ENCODE measurements around the gene PRKCA.
A peak's percentile ranks its signal among the peaks of the same experiment; 100 is the strongest.

Gene PRKCA

DNA sequence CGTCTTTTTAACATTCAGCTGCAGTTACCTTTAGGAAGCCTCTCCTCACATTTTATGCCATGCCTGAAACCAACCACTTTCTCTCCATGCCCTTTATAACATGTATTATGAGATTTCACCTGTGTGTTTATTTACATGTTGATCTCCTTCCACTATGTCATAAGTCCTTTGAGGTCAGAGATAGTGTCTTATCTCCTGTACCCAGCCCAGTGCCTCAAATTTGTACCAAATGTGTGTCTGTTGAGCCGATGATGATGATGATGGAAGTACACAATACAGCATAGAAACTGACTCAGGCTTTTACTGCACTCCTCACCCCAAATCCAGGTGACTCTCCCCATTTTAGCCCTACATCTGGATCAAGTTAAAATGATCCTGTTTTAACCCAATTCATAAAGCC lies 353.0 kb downstream of the PRKCA start:
- no peak for DNase-seq (ENCODE audit: low spot score)

DNA sequence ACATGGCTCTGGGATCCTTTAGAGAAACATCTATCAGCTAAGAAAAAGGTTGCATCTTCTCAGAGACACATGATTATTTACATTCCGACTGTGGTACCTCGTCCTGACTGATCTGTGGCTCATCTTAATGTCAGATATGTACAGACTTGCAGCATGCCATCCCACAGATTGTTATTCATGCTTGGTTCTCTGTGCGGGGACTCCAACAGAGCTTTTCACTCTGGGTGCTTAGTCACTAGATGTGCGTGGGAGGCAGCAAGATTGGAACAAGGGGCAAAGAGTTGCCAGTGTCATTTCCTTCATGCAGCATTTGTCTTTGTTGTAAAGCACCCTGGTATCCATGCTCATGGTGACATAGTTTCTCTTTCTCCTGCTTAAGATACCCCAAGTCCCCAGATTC lies 353.4 kb downstream of the PRKCA start:
- DNase-seq (ENCODE audit: low spot score) = peak; percentile 23

DNA sequence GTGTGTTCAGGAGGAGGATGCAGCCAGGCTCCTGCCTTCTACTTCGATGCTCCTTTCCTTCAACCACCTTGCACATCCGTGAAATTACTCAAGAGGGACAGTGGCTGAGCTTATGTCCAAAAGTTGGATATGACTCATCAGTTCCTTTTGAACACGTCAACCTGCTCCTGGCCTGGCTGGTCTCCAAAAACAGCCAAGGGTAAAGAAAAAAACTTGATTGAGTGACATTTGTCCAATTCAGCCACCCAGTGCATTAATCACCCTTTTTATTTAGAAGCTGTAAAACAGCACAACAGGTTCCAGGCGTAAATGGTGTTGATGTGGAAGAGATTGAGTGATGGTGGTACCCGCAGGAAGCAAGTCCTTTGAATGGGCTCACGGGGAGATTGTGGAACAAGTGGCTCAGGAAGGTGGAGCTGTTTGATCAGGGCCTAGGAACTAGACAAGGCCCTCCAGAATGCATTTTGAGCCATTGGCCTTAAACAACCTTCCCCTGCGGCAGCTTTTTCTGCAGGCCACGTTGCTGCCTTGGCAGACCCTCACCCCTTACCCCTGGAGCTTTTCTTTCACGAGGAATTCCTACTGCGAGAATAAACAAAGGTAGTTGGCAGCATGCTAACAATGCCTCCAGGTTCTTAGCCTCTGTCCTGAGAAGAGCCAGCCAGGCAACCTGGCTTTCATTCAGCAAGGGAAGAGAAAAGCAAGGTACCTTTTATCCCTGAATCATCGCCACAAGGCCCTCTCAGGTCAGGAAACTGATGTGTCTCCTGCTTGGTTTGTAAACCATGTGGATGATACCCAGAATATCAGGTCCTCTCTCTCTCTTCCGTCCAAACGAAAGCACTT lies 359.2 kb downstream of the PRKCA start:
- peak; percentile 30 for DNase-seq (ENCODE audit: low spot score)

DNA sequence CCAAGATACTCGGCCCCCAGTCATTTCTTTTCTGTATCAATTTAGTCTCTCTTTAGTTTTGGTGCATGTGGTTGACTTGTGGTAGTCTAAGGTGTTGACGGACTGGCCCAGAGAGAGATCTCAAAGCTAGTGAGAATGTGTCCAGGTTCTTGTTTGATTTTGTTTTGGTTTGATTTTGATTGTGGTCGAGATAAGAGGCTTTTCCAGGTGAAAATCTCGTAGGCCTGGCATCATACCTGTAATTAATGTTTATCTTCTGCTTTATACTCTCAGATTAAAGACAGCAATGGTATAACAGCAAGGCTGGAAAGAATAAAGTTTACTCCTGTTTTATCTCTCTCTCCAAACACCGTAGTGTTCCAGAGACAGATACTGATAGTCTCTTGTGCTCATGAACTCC lies 360.1 kb downstream of the PRKCA start:
- no peak for DNase-seq (ENCODE audit: low spot score)

DNA sequence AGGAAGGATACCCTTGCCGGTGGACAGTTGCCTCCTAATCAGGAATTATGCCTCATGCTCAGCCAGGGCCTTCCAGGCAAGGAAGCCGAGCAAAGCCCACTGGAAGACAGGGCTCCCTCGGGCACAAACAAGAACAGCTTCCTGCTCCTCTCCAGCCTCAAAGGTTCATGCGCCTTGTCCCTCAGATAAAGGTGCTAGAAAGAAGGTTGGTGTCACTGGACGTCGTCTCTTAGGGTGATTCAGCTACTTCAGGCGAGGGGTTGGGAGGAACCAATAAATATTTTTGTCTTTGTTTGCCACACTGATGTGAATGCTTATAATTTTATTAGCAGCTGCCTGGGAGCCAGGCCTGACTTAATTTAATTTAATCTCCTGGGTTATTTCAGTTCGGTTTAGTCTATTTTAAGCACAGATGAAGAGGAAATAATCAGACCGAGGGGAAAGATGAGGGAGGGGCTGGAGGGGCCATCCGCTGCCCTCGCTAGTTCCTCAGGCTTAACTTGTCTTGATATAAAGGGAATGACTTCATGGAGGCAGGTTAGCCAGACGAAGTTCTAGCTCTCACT lies 360.7 kb downstream of the PRKCA start:
- DNase-seq (ENCODE audit: low spot score) = no peak

DNA sequence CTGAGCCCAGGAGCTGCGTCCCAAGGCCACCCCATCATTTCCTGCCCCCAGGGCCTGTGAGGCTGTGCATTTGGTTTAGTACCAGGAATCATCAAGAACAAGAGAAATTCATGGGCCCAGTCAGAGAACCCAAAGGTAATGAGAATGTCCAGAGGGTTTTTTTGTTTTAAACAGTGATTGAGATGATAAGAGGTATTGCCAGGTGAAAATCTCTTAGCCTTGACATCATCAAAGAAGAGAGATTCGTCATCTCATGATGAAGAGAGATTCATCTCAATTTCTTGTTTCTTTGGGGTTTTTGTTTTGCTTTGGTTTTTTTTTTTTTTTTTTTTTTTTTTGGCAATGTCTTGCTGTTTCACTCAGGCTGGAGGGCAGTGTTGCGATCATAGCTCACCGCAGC lies 361.9 kb downstream of the PRKCA start:
- no peak for DNase-seq (ENCODE audit: low spot score)

DNA sequence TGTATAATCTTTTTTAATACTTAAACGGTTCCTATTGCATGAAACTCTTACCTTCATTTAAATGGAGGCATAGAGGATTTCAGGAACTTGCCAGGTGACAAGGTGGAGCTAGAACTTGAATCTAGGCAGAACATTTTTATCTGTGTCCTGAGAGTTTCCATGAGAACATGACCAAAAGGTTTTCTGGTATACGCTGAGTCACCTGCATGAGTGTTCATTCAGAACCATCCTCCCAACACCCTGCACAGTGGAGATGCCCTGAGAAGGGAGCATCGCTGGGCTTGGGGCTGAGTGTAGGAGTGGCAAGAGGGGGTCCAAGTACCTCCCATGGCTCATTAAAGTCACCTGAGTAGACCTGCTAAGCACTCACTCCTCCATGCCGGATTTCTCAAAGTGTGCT lies 362.8 kb downstream of the PRKCA start:
- no peak for DNase-seq (ENCODE audit: low spot score)

DNA sequence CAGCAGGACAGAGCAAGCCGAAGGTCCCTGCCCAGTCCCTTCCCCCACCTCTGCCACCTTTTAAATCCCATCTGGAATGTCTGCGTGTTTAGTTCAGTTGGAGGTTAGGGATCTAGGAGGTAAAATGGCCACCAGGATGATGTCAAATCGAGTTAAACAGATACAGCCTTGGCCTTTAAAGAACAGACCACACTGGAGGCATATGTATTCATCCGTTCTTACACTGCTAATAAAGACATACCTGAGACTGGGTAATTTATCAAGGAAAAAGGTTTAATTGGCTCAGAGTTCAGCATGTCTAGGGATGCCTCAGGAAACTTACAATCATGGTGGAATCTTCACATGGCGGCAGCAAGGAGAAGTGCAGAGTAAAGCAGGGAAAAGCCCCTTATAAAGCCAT lies 364.7 kb downstream of the PRKCA start:
- DNase-seq (ENCODE audit: low spot score) = no peak

DNA sequence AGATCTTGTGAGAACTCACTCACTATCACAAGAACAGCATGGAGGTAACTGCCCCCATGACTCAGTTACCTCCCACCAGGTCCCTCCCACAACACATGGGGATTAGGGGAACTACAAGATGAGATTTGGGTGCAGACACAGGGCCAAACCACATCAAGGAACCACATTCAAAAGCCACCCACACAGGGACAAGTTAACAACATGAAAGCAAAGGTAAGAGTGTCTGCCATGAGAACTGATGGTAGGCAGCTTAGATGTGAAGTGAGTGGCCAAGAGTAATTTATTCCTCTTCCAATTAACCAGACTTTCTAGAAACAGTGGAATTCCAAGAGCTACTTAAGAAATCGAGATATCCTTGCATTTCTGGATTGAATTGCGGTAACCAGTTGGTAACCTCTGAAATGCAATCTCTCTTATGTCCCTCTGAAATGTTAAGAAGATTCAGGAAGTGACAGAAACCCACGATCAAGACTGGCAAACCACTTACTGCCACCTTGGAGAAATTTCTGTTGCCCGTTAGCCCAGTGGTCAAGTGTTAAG lies 365.1 kb downstream of the PRKCA start:
- DNase-seq (ENCODE audit: low spot score) = peak; percentile 68

DNA sequence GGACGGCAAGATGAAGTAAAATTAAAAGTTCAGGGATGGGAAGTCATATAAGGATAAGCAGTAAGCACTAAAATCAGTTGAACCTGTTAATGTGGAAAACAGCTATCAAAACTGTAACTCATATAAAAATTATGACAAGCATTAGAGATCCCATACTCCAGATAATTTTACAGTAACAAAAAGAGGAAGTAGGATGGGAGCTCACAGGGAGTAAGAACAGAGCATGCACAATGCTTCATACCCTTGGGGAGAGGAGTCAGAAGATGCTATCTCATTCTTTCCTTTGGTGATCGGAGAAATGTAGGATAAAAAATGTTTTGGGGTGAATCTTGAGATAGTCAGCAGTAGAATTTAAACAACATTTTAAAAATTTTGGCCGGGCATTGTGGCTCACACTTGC lies 367.8 kb downstream of the PRKCA start:
- no peak for DNase-seq (ENCODE audit: low spot score)

DNA sequence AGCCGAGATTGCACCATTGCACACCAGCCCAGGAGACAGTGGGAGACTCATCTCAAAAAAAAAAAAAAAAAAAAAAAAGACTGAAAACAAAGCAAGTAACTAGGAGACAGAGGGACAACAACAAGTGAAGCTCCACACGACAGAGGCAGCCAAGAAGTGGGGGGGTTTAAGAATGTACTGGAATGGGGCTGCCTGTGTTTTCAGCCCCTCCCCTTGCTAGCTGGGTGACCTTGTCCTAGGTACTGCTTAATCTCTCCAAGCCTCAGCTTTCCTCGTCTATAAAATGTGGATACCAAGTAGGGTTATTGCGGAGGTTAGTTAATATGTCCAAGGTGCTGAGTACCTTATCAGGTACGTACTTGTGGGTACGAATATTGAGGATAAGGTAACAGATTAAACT lies 368.7 kb downstream of the PRKCA start:
- DNase-seq (ENCODE audit: low spot score) = peak; percentile 28

DNA sequence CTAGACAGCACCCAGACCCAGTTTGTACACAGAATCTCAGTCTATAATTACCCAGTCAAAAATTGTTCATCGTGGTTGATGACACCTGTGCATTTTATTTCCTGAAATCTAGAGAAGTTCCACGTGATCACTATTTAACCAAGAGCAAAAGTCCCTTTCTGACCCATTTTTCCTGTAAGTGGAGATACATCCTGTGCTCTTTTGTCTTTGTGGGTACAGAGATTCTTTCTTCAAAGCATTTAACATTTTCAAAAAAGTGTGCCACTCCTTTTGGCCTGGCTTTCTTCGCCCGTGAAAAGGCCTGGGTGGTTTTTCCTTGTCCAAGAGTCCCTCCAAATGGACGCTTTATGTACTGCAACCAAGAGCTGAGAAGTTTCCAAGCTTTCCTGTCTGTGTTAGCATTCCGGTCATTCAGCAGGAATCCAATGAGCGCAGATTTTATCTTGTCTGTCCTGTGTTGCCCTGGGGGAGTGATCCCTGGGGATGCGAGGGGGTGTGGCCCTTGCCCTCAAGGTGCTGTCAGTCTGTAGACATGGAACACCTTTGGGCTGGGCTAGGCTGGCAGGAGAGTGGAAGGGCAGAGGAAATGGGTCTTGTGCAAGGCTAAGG lies 371.4 kb downstream of the PRKCA start:
- DNase-seq (ENCODE audit: low spot score) = peak; percentile 82

DNA sequence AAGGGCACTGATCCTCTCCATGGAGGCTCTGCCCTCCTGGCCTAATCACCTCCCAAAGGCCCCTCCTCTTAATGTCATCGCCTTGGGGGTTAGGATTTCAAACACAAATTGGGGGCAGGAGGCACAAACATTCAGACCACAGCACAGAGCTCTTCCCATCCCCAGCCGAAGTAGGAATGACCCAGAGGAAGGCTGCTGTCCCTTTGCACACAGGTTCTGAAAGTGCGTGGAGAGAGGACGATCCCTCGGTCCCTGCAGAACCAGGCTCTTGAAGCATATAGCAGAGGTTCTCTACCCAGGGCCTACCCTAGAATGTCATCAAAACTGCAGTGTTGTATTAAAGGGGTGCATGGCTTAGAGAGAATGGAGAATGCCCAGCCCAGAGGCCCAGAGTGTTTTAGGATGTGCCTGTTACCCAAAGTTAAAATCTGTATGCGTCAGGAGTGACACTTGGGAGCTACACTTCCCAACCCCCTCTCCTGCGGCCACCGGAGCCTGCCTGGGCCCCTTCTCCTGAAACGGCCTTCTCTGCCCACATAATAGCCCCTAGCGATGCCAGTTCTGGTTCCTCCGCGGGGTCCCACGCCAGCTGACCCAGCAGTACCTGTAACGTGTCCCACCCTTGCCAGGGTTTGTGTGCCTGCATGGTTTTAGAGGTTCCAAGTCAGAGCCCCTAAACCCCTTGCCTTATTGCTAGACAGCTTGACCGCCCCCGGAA lies 373.0 kb downstream of the PRKCA start:
- no peak for DNase-seq (ENCODE audit: low spot score)

DNA sequence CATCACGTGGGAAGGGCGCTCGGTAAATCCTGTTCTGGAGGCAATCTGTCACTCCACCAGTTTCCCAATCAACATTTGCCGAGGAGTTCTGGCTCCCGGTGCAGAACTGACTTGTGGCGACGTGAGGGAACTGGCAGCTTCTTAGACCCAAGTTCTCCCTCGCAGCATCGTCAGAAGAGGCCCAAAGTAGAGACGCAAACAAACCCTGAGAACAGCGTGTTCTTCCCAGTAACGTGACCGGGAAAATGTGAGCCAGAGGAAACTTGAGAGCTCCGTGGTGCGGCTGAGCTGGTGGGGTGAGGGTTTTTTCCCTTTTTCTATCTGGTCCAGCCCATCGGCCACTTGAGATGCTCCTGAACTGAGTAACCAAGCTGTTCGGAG lies 373.6 kb downstream of the PRKCA start:
- no peak for DNase-seq (ENCODE audit: low spot score)

DNA sequence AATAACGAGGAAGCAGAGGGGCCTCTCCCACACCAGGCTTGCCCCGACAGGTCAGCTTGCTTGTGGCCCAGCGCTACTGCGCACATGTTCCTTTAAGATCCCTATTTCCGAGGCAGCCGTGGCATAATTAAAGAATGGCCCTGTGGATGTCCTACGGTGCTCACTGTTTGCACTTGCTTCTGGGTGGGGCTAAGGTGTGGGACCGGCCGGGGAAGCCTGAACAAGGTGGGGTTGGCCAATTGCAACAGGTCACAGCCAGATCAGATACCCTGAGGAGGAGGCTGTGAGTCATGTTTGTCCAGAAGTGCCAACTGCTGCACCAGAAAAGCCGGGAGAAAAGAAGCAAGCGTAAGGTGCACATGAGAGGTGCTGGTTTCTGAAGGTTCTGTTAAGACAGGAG lies 374.0 kb downstream of the PRKCA start:
- no peak for DNase-seq (ENCODE audit: low spot score)

DNA sequence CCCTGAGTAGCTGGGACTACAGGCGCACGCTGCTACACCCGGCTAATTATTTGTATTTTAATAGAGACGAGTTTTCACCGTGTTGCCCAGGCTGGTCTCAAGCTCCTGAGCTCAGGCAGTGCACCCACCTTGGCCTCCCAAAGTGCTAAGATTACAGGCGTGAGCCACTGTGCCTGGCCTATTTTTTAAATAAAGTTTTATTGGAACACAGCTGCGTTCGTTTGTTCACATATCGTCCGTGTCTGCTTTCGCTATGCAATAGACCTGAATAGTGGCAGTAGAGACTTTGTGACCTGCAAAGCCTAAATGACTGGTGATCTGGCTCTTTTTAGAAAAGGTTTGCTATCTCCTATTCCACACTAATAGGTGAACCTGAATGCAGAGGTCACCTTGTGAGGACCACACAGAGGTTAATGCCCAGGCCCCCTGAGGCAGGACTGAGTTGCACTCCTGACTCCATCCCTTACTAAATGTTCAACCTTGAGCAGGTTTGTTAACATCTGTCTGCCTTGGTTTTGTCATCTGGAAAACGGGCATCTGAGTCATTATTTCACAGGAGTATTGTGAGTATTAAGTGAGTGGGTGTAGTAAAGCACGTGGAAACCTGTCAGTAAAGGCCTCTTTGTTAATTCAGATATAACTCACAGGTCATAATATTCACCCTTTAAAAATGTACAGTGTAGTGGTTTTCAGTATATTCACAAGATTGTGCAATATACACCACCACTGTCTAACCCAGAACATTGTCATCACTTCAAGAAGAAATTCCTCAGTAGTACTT lies 375.0 kb downstream of the PRKCA start:
- no peak for DNase-seq (ENCODE audit: low spot score)

DNA sequence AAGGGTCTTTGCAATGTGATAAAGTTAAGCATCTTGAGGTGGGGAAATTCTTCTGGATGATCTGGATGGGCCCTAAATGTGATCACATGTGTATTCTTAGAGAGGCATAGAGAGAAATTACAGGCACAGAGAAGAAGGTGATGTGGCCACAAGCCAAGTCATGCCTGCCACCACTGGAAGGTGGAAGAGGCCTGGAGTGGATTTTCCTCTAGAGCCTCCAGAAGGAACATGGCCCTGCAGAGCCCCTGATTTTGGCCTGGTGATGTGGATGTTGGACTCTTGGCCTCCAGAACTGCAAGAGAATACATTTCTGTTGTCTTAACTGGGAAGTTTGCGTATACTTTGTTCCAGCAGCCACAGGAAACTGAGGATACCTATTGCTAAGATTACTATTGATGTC lies 375.6 kb downstream of the PRKCA start:
- no peak for DNase-seq (ENCODE audit: low spot score)

DNA sequence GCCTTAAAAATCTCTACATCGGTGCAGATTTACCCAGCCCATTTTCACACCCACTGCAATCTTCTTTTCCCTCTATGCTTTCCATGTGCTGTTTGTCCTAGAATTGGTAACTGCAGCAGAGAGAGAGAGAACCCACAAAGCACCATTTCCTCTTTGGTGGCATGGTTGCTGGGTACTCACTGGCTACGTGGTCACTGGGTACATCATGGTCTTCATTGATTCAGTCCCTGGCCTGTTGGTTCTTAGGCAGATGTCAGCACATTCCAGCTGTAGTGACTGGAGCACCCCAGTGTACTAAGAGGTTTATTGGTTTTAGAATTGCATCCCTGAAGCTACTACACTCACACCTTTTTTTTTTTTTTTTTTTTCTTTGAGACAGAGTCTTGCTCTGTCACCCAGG lies 376.4 kb downstream of the PRKCA start:
- DNase-seq (ENCODE audit: low spot score) = no peak

DNA sequence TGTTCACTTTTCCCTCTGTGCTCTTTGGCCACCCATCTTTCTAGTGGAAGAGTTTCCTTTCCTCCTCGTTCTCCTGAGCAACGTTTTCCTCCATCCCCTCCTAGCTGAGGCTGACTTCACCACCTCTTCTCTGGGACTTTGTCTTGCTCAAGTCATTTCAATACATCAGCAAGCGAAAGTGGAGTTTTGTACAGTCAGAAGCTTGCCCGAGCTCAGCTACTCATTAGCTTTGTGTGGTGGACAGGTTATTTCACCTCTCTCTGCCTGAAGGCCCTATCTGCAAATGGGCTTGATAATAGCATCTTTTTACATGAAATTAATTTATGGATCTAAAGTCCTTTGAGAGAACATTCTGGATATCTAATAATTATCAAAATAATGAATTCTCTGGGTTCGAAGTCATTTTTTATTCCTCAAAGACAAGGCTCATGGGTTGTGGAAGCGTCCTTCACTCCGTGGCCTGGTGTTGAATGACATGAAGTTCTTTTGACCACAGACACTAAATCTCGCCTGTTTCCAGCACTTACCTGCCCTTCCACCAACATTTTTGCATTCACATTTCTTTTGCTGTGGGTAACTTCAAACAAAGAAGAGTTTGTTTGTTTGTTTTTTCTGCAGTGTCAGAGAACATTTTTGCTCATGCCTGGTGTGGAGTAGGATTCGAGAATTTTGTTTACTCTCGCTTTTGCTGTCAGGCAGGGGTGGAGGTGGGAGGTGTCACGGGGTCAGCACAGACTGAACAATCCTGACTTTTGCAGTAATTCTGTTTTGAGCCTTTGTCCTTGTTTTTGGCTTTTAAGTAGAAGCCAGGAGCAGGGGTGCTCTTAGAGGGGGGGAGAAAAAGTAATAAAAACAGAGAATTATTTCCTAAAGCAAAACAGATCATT lies 377.5 kb downstream of the PRKCA start:
- no peak for DNase-seq (ENCODE audit: low spot score)

DNA sequence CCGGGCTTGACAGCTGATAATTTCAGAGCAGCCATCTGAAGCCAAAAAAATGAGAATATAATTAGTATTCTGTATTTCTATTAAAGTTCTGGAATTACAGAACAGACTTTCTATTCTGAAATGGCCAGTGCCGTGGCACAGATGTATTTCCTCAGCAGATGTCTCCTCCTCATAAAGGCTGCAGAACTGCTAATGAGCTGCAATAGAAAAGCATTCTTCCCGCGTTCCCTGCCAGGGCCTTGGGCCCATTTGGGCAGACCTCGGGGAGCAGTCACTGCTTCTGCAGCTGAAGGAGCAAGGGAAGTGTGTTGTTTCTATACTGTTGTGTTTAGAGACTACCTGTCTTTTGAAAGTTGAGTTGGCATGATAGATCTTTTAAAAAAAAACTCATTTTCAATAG lies 379.9 kb downstream of the PRKCA start:
- no peak for DNase-seq (ENCODE audit: low spot score)

DNA sequence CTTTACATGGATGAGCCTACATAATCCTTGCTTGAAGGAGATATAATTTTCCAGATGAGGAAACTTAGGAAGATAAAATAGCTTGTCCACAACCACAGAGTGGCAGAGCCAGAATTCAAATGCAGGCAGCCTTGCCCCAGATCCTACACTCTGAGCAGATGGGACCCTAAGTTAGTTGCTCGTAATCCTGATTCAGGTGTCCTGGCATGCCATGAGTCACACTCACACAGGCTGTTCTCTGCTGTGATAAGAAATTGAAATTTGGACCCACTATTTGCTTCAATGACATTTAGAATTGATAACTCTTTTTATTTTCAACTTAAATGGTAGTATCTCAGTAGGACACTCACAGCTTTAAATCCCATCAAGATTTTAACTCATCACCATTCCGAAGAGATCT lies 381.8 kb downstream of the PRKCA start:
- DNase-seq (ENCODE audit: low spot score) = no peak

All from CD4-positive, alpha-beta T cell treated with Interleukin-15 for 4 hours (primary cell).